Spleen (tissue), 7 donors: Measurements from ENCODE around the gene LSM3.

Experiments used
- POLR2A ChIP-seq, 3 donors: fragments of 450-650 bp; IDR thresholded peaks; one replicate each; pipeline ENCODE4 v1.5.1; 2017; ENCODE audit warnings: antibody characterized with exemption in 3 of 3, mild to moderate bottlenecking in 1 of 3
- POLR2AphosphoS5 ChIP-seq, 3 donors: sonication (generic); formaldehyde crosslinking; IDR thresholded peaks; one replicate each; pipeline ENCODE4 v1.5.1; 2017; ENCODE audit warnings: antibody characterized with exemption in 3 of 3
- TF ChIP-seq, protein P1 (sequence below), 11 experiments: fragments of 200-600 bp in 7 of 11; fragments of 450-650 bp in 4 of 11; sonication (generic) in 4 of 11; IDR thresholded peaks in 8 of 11; conservative IDR thresholded peaks in 3 of 11; 1 replicate in 7 of 11; 2 replicates in 4 of 11; pipeline versions ENCODE4 v1.4.0 to v1.8.0; 2016 to 2021; ENCODE audit warnings: antibody characterized with exemption in 11 of 11, inconsistent platforms in 4 of 11, mild to moderate bottlenecking in 1 of 11
- donor health status: DM: no; HTN: no; CAD: no; lungs with moderate emphysema.
- donor health status: DM: no; HTN: no; CAD: no.
- donor health status: DM: no; HTN: no; CAD: no.

DNA sequence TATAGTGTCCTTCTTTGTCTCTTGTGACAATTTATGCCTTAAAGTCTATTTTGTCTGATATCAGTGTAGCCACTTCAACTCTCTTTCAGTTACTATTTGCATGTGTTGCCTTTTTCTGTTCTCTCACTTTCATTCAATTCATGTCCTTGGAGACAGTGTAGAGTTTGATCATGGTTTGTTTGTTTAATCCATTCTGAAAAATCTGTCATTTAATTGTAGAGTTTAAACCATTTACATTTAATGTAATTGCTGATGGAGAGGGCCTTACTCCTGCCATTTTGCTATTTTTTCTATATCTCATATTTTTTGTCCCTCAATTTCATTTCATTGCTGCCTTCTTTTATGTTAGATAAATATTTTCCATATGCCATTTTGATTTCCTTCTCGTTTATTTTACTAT, 42.3 kb downstream of the LSM3 start:
- TF ChIP-seq POLR2A (IDR thresholded peaks at IDR 0.05) (no peak), POLR2AphosphoS5 (IDR thresholded peaks at IDR 0.05) (no peak)
- TF ChIP-seq, protein P1, sequence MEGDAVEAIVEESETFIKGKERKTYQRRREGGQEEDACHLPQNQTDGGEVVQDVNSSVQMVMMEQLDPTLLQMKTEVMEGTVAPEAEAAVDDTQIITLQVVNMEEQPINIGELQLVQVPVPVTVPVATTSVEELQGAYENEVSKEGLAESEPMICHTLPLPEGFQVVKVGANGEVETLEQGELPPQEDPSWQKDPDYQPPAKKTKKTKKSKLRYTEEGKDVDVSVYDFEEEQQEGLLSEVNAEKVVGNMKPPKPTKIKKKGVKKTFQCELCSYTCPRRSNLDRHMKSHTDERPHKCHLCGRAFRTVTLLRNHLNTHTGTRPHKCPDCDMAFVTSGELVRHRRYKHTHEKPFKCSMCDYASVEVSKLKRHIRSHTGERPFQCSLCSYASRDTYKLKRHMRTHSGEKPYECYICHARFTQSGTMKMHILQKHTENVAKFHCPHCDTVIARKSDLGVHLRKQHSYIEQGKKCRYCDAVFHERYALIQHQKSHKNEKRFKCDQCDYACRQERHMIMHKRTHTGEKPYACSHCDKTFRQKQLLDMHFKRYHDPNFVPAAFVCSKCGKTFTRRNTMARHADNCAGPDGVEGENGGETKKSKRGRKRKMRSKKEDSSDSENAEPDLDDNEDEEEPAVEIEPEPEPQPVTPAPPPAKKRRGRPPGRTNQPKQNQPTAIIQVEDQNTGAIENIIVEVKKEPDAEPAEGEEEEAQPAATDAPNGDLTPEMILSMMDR (IDR thresholded peaks at IDR 0.05 in 8 of 11, conservative IDR thresholded peaks at IDR 0.05 in 3 of 11): no peak
